GM19025 (cell line): ENCODE data around the gene ETV5.

Experiments
- ATAC-seq: cut with Tn5 transposase; IDR thresholded peaks from one replicate; pipeline ENCODE4 v1.9.1; 2021; ENCODE audit warnings: mild to moderate bottlenecking, low read depth, moderate library complexity; ENCODE audit not compliant: unreplicated experiment

ETV5 gene

DNA sequence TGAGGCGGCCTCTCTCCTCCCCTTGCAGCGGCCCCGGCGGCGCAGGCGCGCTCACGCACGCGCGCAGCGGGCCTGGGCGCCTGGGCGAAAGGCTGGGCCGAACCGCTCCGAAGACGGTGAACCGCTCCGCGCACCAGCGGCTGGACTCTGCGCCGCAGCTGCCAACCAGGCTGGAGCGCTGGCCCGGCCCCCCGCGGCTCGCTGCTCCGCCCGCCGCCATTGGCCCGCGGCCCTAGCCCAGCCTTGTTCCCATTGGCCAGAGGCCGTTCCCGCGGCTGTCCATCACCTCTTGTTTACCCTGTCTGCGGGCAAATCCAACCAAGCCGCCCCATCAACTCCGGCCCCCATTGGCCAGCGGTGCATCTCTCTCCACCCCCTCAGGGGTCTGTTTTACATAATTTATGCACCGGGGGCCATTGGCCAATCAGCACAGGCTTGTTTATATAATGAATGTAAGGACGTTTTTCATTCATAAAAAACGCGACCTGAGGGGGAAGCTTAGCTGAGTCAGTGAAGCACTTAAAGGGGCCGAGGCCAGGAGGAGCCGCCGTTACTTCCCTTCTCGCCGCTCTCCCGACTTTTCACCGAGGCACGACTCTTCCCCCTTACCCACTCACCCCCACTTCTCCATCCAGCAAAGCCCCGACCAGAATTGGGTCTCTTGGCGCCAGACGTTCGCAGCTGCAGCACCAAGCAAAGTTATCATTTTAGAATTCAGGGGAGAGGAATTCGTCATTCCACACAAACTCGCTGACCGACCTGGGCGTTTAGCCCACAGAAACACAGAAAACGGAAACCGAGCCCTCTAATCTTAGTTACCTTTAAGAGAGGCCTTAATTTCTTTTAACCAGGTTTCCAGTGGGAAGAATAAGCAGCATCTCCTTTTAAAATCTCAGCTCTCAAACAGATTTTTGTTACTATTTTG lies at the start of gene ETV5:
Gene ETV5, minus strand, starts transcription at position 149 of the 925 bp plus-strand sequence. CDS start 3,221 bp downstream, outside the sequence.
- peak; percentile 96 for ATAC-seq

DNA sequence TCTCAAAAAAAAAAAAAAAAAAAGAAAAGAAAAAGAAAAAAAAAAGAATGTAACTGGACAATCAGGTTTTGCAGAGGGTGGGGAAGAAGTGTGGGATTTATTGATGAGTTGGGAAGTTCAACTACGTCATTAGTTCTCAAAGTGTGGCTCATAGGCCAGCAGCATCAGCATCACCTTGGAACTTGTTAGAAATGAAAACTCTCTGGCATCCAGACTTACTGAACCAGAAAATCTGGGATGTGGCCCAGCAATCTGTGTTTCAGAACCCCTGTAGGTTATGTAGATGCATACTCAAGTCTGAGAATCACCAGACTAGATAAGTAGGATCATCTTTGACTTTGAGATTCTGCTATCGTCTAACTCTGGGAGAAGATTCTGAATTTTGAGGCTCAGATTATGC lies 45.8 kb upstream of the ETV5 start:
- ATAC-seq, result no peak

DNA sequence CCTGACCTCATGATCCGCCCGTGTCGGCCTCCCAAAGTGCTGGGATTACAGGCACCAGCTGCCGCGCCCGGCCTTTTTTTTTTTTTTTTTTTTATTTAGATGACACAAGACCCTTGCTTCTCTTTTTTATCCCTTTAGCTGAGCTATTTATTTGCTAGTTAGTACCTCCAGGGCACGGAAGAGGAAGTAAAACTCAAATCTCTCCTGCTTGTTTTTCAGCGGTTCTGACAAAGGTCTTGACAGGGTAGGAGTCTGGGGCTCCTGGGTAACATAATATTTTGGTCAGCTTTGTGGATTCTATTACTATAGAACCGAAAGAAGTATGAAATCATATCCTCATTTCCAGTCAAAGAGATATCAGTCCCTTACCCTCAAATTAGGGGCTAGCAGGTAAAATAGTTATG lies 44.0 kb upstream of the ETV5 start:
- peak; percentile 86 for ATAC-seq

DNA sequence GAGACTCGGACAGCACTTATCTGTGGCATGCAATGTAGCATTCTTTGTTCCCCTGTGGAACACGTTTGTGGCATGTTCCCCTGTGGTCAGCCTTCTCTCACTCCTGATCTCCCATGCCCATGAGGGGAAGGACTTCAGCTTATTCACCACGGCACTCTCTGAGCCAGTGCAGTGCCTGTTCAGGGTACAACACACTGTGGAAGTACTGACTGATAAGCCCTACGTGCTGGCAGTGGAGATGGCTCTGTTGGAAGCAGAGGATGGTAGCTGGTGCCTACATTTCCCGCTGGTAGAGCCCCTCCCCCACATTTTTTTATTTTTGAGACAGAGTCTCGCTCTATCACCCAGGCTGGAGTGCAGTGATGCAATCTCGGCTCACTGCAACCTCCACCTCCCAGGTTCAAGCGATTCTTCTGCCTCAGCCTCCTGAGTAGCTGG lies 43.5 kb upstream of the ETV5 start:
- no peak for ATAC-seq

DNA sequence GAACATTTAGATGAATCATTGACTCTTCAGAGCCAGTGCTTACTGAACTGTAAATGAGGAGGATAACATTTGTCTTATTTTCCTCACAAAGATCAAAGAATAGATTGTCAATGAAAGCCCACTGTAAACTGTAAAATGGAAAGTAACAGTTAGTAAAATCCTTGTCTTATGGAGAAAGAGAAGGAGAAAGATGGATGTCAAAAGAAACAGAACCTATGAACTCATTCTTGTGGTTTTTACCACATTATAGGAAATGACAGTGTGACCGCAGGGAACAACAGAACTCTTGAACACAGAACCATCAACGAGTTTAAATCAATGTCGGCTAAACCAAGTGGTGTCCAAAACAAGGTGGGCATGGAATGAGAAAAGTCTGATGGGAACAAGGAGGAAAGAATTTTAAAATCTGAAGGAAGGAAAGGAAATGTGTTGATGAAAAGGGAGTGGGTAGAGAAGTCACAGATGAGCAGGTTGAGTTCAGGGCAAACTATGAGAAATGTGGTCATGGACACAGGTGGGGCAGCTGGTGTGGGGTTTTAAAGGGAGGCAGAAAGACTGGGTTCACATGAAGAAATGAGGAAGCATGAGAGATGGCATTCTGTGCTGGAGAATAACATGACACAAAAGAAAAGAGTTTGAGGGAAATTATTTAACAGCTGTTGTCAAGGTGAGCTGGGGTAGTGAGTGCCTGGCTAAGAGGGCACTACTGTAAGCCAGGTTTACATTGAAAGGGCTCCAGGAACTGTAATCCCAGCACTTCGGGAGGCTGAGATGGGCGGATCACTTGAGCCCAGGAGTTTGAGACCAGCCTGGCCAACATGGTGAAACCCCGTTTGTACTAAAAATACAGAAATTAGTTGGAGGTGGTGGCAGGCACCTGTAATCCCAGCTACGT lies 42.4 kb upstream of the ETV5 start:
- ATAC-seq, result no peak

DNA sequence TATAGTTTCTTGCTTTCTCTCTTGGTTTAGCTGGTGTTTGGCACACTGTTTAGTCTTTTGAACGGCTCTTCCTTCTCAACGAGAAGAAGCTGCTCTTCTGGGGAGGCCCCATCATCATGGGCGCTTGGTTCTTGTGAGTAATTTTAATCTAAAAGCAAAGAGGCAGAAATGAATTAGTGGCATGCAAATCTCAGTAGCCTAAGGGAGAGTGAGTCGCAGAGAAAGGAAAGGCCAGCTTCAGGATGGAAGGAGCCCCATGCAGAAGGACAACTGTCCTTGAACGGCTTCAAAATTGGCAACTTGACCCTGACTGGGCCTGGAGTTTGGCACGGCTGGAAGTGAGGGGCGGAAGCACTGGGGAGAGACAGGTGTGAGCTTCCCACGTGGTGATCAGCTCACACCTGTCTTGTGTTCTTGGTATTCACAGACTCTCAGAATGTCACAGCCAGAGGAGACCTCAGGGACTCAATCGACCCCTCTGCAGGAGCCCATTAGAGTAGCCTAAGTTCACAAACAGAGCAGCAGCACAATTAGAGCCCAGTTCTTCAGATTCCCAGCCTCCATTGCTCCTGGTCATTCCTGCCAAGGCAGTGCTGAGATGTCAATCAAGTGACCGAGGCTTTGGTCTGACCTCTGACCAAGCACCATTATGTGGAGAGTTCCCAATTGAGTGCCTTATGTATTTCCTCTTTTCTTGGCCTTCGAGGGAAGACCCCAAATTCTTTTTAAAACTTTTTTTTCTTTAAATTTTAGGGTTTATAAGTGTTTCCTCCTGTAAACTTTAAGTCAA lies 41.3 kb upstream of the ETV5 start:
- ATAC-seq, result no peak

DNA sequence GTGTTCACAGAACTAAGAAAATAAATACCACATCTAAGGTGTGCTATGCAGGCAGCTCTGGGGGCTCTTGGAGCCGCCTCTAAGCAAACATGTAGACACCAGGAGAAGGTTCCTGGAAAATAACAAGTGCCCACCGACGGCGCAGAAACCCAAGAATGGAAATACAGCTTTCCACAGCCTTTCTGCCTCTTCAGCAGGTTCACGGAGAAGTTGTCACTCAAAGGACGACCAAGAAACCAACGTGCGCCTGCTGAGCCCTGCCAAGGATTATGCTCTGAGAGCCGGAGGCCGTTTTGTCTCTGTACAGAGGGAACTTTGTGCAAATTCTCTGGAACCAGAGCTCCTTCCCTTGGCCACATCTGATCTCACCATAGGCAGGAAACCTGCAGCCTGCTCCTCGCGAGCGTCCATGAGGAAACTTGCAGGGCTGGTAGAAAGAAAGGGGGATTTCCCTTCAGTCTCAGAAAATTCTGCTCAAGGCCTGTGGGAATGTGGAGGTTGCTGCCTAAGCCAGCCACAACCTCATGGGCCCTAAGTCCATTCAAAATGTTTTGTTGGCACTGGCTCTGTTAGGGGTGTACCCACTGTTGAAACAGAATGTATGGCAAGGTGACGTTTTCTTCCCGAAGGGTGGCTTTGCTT lies 40.6 kb upstream of the ETV5 start:
- ATAC-seq, result no peak

DNA sequence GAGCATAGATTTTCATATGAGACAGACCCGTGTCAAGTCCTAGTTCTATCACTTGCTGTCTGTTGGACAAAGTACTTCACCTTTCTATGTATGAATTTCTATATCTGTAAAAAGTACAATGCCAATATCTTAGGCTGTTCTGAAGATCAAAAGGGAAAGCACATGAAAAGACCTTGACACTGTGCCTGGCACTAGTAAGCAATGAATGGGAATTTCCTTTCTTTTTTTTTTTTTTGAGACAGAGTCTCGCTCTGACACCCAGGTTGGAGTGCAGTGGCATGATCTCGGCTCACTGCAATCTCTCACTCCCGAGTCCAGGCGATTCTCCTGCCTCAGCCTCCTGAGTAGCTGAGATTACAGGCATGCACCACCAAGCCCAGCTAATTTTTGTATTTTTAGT lies 35.4 kb upstream of the ETV5 start:
- ATAC-seq, result no peak

DNA sequence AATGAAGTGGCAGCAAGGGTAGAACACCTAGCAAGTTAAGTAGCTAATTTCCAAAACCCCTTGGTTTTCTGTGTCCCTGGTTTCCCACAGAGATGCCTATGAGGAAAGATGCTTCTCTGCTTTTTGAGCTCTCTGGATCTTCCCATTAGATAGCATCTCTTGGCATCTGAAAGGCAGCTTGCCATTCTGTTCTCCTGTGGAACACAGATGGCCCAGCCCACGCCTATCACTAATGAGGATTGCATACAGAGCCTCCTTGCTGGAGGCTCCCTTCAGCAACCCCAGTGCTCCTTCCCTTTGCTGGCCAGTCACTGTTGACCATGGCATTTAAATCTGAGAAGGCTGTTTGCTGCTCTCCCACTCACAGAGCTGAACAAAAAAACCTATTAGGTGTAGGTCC lies 34.4 kb upstream of the ETV5 start:
- ATAC-seq, result no peak

DNA sequence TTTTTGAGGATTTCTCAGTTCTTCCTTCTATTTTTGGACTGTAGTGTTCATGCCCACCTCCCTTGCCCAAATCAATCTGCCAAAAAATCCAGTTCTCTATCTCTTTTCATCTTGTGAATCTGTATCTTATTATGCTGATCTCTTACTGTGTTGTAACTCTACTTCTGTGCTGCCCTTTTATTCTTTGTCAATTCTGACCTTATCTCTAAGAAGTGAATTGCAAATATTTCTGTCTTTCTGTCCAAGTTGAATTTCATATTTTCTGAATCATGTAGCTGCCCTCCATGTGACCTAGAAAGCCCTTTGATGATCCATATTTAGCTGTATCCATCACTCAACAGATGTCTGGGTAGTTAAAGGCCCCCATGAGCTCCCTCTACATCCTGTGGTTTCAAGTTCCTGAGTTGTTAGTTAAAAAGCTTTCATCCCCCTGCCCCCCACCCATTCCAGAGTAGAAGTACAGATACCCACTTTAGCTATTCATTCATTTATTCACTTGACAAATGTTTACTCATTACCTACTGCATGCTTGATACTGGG lies 33.6 kb upstream of the ETV5 start:
- ATAC-seq, result no peak

DNA sequence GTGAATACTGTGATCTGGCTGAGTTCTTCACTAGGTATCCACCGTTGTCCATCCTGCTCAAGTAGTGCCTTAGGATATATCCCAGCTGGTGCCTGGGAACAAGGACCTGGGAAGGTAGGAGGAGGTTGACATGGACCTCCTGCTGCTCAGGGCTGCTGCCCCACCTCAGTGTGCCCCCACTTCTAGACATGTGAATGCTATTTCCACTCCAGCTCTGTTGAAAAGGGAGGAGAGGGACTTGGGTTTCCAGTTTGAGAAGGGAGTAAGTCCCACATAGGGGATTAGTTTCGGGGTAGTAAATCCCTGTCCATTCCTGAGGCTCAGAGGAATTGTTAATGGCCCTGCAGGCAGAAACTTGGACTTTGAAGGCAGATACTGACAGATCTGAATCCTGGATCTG lies 32.9 kb upstream of the ETV5 start:
- no peak for ATAC-seq

DNA sequence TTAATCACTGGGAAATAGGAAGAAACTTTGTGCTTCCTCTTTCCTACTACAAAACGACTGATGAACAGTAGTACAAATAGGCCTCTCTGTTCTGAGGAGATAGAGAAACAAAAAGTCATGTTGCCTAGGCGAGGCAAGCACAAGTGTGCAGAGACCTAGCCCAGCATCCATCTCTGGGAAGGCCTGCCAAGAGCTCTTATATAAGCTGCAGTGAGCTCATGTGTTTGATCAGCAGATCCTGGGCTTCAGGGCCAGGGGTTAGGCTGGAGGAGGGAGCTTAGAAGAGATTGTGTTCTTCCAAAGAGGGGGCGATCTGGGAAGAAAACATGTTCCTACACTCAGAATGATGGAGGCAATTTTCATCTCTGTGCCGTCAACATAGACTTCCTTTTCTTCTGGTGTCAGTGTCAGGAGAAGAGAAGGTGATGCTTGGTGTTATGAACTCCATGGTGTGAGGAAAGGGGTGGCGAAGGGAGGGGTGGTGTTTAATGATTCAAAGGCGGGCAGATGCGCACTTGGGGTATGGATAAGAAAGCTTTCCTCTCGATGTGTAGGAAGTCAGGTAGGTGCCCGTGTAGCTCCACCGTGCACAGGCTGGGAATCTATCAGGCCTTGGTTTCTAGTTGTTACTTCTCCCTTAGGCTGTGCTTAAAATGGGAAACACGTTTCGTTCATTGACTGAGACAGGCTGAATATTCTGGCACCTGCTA lies 29.5 kb upstream of the ETV5 start:
- no peak for ATAC-seq

DNA sequence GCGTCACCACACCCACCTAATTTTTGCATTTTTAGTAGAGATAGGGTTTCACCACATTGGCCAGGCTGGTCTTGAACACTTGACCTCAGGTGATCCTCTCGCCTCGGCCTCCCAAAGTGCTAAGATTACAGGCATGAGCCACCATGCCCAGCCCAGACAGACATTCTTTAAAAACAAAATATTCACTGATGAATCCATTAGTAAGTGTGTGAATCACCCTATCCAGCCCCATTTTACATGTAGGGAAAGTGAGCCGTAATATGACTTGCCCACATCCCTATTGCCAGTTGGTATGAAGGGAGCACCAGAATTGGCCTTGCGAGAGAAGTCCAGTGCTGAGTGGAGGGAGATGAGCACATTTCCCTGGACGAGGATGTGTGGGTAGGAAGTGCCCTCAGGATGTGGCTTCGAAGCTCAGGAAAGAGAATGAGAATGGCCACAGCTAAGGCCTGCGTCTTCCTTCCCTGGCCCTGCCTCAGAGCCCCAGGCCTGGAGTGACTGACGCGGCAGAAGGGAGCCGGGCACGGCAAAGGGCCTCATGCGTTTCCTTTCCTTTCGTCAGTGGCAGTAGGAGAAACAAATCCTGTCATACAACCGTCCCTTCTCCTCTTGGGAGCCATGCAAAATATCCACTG lies 28.3 kb upstream of the ETV5 start:
- no peak for ATAC-seq

DNA sequence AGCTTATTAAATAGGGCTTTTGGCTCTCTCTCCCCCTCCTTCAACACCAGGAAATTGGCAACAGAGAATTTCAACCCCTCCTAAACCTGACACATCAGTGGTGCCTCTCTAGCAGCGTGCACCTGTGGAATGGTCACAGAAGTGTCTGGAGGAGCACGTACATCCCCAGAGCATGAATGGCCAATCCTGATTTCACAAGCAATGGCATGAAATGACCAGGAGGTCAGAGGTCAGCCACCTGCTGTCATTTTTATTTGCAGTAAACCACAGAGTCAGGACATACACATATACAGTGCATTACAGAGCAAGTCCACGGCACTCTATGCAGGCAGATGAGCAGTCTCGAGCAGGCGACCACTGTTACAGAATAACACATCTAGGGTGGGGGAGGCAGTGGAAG lies 25.1 kb upstream of the ETV5 start:
- no peak for ATAC-seq

DNA sequence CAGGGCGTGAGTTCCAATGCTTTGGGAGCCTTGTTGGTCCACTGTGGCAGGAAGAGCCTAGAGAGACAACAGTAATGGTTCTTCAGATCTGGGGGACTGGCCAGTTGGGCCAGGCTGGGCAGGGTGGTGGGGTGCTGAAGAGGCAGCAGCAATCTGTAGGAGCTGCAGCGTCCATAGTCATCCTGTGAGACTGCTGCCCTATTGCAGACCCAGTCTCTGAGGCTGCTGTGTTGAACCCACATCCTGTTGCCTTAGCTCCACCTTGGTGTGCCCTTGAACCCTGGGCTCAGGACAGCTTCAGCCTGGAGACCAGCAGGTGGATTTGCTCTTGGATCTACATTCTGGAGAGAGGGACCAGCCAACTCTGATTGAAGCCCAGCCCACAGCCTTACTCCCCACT lies 23.6 kb upstream of the ETV5 start:
- ATAC-seq, result no peak

DNA sequence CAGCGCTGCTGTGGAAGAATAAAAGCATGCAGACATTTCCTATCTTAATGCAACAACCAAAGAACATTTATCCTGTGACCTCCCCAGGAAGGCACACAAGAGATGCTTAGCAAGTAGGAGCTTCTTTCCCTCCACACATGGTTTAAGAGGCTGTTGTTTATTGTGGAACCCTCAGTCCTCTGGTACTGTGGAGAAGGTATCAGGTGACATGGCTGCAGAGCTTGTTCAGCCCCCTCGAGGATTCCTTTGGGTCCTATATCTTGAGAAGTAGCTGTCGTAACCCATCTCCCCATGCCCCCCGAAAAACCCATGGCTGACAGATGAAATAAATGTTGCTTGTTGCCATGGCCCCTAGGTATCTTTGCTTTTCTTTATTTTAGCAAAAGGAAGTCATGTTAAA lies 20.3 kb upstream of the ETV5 start:
- no peak for ATAC-seq

DNA sequence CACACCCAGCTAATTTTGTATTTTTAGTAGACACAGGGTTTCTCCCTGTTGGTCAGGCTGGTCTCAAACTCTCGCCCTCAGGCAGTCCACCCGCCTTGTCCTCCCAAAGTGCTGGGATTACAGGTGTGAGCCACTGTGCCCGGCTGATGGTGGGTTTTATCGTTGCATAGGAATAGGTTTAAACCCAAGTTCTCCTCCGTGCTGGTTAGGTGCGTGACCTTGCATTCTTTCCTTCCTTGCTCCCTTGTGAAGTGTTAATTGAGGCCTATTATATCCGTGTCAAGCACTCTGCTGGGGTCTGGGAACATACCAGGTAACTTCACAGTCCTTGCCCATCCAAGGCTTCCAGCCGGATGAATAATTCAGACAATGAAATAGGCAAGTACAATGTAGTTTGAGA lies 19.3 kb upstream of the ETV5 start:
- ATAC-seq, result no peak

DNA sequence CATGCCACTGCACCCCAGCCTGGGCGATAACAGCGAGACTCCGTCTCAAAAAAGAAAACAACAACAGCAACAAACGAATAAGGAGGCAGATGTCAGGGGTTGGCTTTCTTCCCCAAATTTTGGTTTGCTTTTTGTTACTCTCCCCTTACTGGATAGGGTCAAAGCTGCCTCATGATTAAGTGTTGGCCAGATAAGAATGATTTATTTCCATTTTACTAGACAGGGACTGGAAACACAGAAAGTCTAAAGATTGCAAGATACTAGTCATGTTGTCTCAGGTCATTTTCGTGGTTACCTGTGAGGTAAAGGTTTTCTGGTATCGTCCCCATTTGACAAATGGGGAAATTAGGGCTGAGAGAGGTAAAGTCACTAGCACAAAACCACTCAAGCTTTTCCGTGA lies 18.6 kb upstream of the ETV5 start:
- no peak for ATAC-seq

DNA sequence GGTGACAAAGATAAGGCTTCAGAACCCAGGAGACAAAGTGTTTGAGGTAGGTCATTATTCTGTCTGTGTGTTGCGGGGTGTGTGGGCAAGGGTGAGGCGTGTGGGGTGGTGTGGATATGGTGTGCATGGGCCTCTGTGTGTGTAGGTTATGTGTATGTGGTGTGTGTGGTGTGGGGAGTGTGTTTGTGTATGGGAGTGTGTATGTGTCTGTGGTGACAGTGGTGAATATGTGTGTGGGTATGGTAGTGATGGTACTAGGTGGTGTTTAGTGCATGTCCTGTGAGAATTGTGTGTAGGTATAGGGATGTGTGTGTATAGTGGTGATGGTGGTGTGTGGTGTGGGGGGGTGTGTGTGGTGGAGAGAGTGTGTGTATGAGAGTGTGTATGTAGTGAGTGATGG lies 16.2 kb upstream of the ETV5 start:
- no peak for ATAC-seq
